ENCODE measurements around the gene GUCA1A. TPM values are rescaled to one million over a fixed set of nuclear protein-coding genes. Genes with fewer than 3 reads are reported as not detected.

Gene GUCA1A
- total and polyA plus RNA-seq, 12 donors: not detected

DNA sequence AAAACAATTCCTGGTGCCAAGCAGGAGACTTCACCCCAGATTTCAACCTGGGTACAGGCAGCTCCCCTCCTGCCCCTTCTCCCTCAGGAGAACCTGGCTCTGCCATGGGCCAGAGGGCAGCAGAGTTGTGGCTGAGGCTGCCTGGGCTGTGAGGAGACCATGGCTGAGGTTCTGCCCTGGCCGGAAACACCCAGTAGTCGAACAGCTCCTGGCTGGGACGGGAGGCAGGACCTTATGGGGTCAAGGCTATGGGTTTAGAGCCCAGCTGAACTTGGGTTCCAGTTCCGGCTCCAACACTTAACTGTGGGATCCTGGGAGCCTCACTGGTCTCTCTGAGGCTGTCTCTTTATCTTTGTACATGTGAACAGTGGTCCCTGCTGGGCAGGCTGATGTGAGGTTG is 39.2 kb upstream of the GUCA1A start:
- H3K9me3 ChIP-seq: no peaks in the 10 kb centered on the region
- no peak overlapping the region for H3K27ac ChIP-seq
- H3K4me3 ChIP-seq: no peak overlapping the region
- H3K36me3 ChIP-seq: no peaks in the 10 kb centered on the region
- intact Hi-C loops (cut with DNase I): no loop called here
- no peaks in the 10 kb centered on the region for H3K27me3 ChIP-seq
- TF ChIP-seq, protein P1, sequence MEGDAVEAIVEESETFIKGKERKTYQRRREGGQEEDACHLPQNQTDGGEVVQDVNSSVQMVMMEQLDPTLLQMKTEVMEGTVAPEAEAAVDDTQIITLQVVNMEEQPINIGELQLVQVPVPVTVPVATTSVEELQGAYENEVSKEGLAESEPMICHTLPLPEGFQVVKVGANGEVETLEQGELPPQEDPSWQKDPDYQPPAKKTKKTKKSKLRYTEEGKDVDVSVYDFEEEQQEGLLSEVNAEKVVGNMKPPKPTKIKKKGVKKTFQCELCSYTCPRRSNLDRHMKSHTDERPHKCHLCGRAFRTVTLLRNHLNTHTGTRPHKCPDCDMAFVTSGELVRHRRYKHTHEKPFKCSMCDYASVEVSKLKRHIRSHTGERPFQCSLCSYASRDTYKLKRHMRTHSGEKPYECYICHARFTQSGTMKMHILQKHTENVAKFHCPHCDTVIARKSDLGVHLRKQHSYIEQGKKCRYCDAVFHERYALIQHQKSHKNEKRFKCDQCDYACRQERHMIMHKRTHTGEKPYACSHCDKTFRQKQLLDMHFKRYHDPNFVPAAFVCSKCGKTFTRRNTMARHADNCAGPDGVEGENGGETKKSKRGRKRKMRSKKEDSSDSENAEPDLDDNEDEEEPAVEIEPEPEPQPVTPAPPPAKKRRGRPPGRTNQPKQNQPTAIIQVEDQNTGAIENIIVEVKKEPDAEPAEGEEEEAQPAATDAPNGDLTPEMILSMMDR (IDR thresholded peaks at IDR 0.05): no peak
- peaks cover 0 to 12% (median 0%) of the 10 kb centered on the region in 9 donors for H3K4me1 ChIP-seq
- 92 to 96% methylated on average over 4 of the region's 4 CpGs for WGBS, 2 donors
- ATAC-seq: no peak
- DNase-seq: no peak

DNA sequence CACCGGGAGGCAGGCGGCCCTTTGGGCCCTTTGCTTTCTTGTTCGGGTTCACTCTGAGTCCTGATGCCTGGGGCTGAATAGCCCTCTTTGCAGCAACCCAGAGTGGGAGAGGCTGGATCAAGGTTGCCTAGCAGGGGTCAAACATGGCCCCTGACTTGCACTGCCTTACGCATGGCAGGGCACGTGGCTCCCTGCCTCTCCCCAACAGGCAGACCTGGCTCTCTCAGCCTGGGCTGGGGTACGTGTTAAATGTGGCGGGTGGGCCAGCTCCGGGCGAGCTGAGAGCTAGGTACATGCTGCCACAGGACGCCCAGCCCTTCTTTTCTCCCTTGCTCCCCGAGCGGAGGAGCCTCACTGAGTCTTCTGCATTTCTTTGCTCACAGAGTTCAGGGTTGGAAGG is 38.0 kb upstream of the GUCA1A start:
- Histone ChIP-seq H3K9me3 (no peaks in the 10 kb centered on the region), H3K4me1 (no peaks in the 10 kb centered on the region), H3K36me3 (no peaks in the 10 kb centered on the region), H3K4me3 (no peak overlapping the region), H3K27me3 (no peaks in the 10 kb centered on the region), H3K27ac (no peak overlapping the region)
- WGBS, 2 donors: 88 to 90% methylated on average over 12 of the region's 12 CpGs
- intact Hi-C loops (cut with DNase I): no loop called here
- no peak for ATAC-seq
- DNase-seq: no peak
- TF ChIP-seq, protein P1 (IDR thresholded peaks at IDR 0.05): no peak

DNA sequence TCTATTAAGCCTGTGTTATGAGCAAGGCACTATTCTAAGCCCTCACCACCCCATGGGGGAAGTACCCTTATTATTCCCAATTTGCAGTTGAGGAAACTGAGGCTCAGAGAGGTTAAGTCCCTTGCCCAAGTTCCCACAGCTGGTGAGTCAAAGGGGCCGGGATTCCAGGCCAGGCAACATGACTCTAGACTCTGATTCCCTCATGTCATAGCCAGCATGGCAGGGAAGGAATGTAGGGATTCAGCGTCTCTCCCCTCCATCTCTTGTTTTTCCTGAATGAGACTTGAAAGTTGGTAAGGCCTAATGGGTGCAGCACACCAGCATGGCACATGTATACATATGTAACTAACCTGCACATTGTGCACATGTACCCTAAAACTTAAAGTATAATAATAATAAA is 37.4 kb upstream of the GUCA1A start:
- Histone ChIP-seq H3K4me3 (no peak overlapping the region), H3K27ac (no peak overlapping the region), H3K27me3 (no peaks in the 10 kb centered on the region), H3K9me3 (no peaks in the 10 kb centered on the region), H3K36me3 (no peaks in the 10 kb centered on the region), H3K4me1 (peaks cover 0 to under 1% (median 0%) of the 10 kb centered on the region in 9 donors)
- intact Hi-C loops (cut with DNase I): no loop called here
- no peak for DNase-seq
- TF ChIP-seq, protein P1 (IDR thresholded peaks at IDR 0.05): no peak
- 95% methylated on average over 2 of the region's 2 CpGs for WGBS, 2 donors
- no peak for ATAC-seq

DNA sequence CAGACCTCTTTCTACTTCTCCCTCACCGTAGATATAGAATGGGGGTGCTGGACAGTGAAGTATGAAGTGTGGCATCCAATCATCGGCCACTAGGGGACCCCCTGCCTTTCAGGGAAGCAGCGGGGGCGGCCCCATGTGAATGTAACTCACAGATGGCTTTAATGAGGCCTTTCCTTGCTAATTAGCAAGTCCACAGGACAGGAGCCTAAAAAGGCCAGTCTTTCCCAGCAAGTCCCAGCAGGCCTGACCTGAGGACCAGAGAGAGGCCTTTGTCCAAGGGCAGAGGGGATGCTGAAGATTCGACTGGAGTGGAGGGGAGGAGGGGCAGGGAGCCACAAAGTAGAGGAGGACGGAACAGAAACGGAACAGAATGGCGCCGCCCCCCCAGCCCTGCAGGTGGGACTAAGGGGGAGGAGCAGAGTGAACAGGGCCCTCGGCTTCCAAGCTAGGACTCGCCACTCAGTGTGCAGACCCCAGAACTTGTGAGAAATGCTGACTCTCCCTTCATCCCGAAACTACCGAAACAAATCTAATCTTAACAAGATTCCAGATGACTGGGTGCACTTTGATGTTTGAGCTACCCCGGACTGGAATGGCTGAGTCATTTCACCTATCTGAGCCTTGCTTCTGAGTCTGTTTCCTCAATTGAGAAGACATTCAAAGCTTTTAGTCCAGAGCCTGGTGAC is 36.5 kb upstream of the GUCA1A start:
- ATAC-seq (no peak), DNase-seq (no peak)
- peaks cover 0 to 8% (median 0%) of the 10 kb centered on the region in 7 donors for H3K27me3 ChIP-seq
- TF ChIP-seq, protein P1 (IDR thresholded peaks at IDR 0.05): peak in 2 of 9 donors; percentile 11 to 21
- no peak overlapping the region for H3K27ac ChIP-seq
- no peaks in the 10 kb centered on the region for H3K9me3 ChIP-seq
- H3K4me3 ChIP-seq: no peak overlapping the region
- 63 to 65% methylated on average over 14 of the region's 14 CpGs for WGBS, 2 donors
- peaks cover 0 to 10% (median 6%) of the 10 kb centered on the region in 9 donors for H3K4me1 ChIP-seq
- intact Hi-C loops (cut with DNase I): no loop called here
- H3K36me3 ChIP-seq: no peaks in the 10 kb centered on the region
